Spleen (tissue), 7 donors: ENCODE measurements around the gene MICAL2.

Experiments used
- CTCF ChIP-seq, 11 experiments: fragments of 200-600 bp in 7 of 11; fragments of 450-650 bp in 4 of 11; sonication (generic) in 4 of 11; IDR thresholded peaks in 8 of 11; conservative IDR thresholded peaks in 3 of 11; 1 replicate in 7 of 11; 2 replicates in 4 of 11; pipeline versions ENCODE4 v1.4.0 to v1.8.0; 2016 to 2021; ENCODE audit warnings: antibody characterized with exemption in 11 of 11, inconsistent platforms in 4 of 11, mild to moderate bottlenecking in 1 of 11
- POLR2AphosphoS5 ChIP-seq, 3 donors: sonication (generic); formaldehyde crosslinking; IDR thresholded peaks; one replicate each; pipeline ENCODE4 v1.5.1; 2017; ENCODE audit warnings: antibody characterized with exemption in 3 of 3
- donor health status: DM: no; HTN: no; CAD: no; lungs with moderate emphysema.
- donor health status: DM: no; HTN: no; CAD: no.
- donor health status: DM: no; HTN: no; CAD: no.

GRCh38 chr11:12239396-12239795 lies 129.0 kb downstream of the MICAL2 start:
- TF ChIP-seq CTCF (IDR thresholded peaks at IDR 0.05 in 8 of 11, conservative IDR thresholded peaks at IDR 0.05 in 3 of 11) (no peak), POLR2AphosphoS5 (IDR thresholded peaks at IDR 0.05) (no peak)
